GM18505 (cell line): Measurements from ENCODE around the gene C1orf21.

Experiments used
- ATAC-seq: cut with Tn5 transposase; IDR thresholded peaks from one replicate; pipeline ENCODE4 v1.9.1; 2021; ENCODE audit not compliant: unreplicated experiment
- POLR2A ChIP-seq: IDR thresholded peaks from 4 replicates; pipeline ENCODE4 v1.6.1; 2011; ENCODE audit warnings: borderline replicate concordance; ENCODE audit not compliant: insufficient read depth, insufficient read length; ENCODE audit errors: extremely low read depth

The C1orf21 gene

GRCh38 chr1:184541537-184542152 lies 154.8 kb downstream of the C1orf21 start:
- no peak for ATAC-seq
- no peak for TF ChIP-seq POLR2A

DNA sequence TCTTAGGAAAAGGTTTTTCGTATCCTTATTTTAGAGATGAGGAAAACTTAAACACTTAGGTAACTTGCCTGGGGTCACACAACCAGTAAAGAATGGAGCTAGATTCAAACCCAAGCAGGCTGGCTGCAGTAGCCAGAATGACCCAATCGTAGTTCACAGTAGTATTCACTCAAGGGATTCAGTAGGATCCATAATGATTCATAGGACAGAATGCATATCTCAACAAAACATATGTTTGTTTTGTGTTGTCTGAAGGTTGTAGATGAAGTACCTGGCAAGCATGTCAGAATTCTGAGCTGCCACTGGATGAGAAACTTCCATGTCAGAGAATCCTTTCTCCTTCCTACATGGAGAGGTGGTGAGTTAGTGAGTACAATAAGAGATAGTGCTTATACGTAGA lies 155.5 kb downstream of the C1orf21 start:
- TF ChIP-seq POLR2A = no peak
- no peak for ATAC-seq

DNA sequence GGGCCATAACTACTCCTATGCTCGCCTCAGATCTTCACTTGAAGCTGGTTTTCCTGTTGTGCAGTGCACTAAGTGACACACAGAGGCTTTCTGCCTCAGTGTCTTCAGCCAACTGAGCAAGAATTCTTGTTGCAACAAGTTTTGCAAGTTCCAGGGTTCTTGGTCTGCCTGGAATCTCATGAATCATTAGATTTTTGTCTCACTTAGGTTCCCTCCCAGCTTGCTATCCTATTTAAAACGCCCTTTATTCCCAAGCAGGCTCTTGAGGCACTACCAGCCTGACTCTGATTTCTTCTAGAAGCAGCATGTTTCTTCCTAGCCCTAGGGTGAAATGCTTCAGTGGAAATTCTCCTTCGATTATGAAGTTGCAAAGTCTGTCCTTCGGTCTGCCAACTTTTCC lies 158.8 kb downstream of the C1orf21 start:
- no peak for ATAC-seq
- TF ChIP-seq POLR2A = no peak

GRCh38 chr1:184552446-184552845 lies 165.6 kb downstream of the C1orf21 start:
- no peak for TF ChIP-seq POLR2A
- no peak for ATAC-seq

GRCh38 chr1:184553845-184554244 lies 167.0 kb downstream of the C1orf21 start:
- TF ChIP-seq POLR2A = no peak
- ATAC-seq = no peak

- no peak for TF ChIP-seq POLR2A
- no peak for ATAC-seq
Observed at GRCh38 chr1:184555665-184556641, 169.1 kb downstream of the C1orf21 start.

- ATAC-seq = no peak
- no peak for TF ChIP-seq POLR2A
Observed at GRCh38 chr1:184556665-184557064, 169.8 kb downstream of the C1orf21 start.

DNA sequence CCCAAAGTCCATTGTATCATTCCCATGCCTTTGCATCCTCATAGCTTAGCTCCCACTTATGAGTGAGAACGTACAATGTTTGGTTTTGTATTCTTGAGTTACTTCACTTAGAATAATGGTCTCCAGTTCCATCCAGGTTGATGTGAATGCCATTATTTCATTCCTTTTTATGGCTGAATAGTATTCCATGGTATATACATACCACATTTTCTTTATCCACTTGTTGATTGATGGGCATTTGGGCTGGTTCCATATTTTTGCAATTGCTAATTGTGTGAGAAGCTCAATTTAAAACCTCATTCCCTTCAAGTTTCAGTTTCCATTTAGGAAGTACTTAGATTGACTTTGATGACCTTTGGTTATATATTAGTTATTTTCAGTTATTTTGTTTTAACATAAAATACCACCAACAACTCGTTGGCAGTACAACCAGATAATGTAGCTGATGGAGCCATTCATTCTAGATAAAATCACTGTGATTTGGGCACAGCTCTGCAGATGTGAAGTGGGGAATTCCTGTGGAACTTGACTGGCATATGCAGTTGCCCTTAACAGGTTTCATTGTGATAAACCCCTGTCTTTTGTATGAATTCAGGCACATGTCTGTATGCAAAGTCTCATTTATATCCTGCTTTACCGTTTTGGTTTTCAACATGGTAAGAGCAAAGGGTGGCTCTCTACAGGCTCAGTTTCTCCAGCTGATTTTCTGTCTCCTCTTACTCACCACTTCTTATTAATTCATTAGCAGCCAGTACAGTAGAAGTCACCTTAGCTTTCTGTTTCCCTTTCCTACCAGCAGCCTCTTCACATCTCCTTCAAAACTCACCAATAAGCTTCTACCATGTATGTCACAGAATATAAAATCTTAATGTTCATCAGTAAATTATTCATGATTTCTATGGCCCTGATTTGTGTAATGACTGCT lies 170.9 kb downstream of the C1orf21 start:
- no peak for TF ChIP-seq POLR2A
- ATAC-seq = no peak

DNA sequence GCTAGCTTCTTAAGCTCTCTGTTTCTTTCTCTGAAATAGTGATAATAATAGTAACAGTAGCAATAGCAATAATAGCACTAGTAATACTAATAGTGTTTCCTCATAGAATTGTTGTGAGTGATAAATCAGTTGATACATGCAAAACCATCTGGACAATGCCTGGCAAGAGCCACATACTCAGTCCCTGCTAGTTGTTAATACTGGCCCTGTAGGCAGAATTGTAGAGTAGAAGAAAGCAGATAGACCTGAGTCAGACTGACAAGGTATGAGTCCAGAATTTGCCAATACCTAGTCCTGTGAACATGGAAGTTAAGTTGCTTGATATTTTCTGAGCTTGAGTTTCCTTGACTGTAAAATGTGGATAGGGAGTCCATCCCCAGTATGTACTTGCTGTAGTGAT lies 171.9 kb downstream of the C1orf21 start:
- ATAC-seq = no peak
- no peak for TF ChIP-seq POLR2A

DNA sequence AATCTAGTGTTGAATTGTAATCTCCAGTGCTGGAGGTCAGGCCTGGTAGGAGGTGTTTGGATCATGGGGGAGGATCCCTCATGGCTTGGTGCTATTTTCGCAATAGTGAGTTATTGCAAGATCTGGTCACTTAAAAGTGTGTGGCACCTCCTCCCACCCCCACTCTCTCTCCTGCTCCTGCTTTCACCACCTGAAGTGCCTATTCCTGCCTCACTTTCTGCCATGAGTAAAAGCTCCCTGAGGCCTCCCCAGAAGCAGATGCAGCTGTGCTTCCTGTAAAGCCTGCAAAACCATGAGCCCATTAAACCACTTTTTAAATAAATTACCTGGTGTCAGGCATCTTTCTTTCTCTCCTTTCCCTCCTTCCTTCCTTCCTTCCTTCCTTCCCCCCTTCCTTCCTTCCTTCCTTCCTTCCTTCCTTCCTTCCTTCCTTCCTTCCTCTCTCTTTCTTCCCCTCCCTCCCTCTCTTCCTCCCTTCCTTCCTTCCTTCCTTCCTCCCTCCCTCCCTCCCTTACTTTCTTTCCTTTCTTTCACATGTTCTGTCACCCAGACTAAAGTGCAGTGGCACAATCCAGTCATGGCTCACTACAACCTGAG lies 172.4 kb downstream of the C1orf21 start:
- ATAC-seq = no peak
- TF ChIP-seq POLR2A = no peak

GRCh38 chr1:184562806-184563205 lies 176.0 kb downstream of the C1orf21 start:
- no peak for TF ChIP-seq POLR2A

GRCh38 chr1:184563308-184563707 lies 176.5 kb downstream of the C1orf21 start:
- ATAC-seq = no peak
- no peak for TF ChIP-seq POLR2A

More at GRCh38 chr1:184562806-184563205, 176.0 kb downstream of the C1orf21 start:
- no peak for ATAC-seq

GRCh38 chr1:184567009-184567408 lies 180.2 kb downstream of the C1orf21 start:
- no peak for ATAC-seq
- TF ChIP-seq POLR2A = no peak
